Hematopoietic multipotent progenitor cell treated with erythropoietin and hydrocortisone succinate and interleukin-3 and kit ligand, for 8 days (in vitro differentiated cells): ENCODE data around the gene PIGN.

Source experiments
- DNase-seq: peaks from one replicate; pipeline ENCODE4 v3.0.0-alpha.2; 2015

Gene PIGN, protein sequence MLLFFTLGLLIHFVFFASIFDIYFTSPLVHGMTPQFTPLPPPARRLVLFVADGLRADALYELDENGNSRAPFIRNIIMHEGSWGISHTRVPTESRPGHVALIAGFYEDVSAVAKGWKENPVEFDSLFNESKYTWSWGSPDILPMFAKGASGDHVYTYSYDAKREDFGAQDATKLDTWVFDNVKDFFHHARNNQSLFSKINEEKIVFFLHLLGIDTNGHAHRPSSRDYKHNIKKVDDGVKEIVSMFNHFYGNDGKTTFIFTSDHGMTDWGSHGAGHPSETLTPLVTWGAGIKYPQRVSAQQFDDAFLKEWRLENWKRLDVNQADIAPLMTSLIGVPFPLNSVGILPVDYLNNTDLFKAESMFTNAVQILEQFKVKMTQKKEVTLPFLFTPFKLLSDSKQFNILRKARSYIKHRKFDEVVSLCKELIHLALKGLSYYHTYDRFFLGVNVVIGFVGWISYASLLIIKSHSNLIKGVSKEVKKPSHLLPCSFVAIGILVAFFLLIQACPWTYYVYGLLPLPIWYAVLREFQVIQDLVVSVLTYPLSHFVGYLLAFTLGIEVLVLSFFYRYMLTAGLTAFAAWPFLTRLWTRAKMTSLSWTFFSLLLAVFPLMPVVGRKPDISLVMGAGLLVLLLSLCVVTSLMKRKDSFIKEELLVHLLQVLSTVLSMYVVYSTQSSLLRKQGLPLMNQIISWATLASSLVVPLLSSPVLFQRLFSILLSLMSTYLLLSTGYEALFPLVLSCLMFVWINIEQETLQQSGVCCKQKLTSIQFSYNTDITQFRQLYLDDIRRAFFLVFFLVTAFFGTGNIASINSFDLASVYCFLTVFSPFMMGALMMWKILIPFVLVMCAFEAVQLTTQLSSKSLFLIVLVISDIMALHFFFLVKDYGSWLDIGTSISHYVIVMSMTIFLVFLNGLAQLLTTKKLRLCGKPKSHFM

GRCh38 chr18:62186774-62187542 is at the start of gene PIGN, which contains the start of gene RELCH:
TSS of gene PIGN (minus strand) at chr18:62187056. CDS start at chr18:62161353, 25,703 bp downstream.
TSS of gene RELCH (plus strand) at chr18:62187255. CDS start at chr18:62187506, 251 bp downstream.
- peak; percentile 99 for DNase-seq

DNA sequence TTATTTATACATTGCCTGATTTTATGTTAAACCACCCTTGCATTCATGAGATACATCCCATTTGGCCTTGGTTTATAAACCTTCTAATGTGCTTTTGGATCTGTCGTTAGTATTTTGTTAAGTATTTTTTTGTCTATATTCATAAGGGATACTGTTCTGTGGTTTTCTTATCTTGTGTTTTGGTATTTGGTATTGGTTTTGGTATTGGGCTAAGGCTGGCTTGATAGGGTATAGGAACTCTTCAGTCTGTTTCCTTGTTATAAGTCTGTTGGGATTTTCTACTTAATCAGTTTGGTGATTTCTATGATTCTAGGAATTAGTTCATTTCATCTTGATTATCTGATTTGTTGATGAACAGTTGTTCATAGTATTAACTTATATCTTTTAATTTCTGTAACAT is 49.4 kb upstream of the PIGN start:
- DNase-seq = no peak

DNA sequence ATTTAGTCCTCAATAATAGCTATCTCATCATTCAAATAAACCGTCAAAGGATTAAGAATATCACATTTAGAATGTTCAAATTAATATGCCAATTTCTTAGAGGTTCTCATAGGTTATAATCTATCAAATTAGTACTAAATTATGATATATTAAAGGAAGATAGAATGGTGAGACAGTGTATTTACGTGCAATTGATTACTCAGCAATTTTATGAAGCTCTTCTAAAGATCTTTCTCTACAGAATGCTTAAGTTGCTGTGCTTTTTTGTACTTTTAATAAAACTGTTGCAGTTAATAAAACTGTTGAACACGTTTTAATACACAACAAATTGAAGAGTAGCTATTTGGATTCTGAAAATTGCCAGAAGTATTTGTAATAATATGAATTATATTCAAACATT is 39.2 kb upstream of the PIGN start:
- no peak for DNase-seq

DNA sequence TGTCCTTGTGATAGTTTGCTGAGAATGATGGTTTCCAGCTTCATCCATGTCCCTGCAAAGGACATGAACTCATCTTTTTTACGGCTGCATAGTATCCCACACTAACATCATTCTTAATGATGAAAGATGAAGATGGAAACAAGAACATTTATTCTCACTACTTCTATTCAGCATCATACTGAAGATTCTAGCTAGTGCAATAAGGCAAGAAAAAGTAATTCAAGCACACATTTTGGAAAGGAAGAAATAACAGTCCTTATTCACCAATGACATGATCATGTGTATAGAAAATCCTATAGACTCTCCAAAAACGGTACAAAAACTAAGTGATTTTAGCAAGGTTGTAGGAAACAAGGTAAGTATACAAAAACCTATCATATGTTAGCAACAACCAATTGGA is 37.4 kb upstream of the PIGN start:
- DNase-seq = no peak

- DNase-seq = no peak
These were observed 27.9 kb upstream of the PIGN start for GRCh38 chr18:62214790-62215189.

- no peak for DNase-seq
These were observed 24.5 kb upstream of the PIGN start for GRCh38 chr18:62211325-62211828.

GRCh38 chr18:62210138-62210537 is 23.3 kb upstream of the PIGN start:
- DNase-seq = no peak

DNA sequence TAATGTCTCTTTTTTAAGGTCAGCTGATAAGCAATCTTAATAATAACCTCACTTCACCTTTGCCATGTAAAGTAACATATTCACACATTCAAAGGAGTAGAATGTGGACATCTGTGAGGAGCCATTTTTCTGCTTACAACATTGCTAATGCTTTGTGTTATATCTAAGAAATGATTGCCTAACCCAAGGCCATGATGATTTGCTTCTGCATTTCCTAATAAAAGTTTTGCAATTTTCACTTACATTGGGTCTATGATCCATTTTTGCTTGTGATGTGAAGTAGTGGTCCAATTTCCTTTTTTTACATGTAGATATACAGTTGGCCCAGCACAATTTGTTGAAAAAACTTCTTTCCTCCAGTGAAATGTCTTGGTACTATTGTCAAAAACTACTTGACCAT is 22.2 kb upstream of the PIGN start:
- DNase-seq = no peak

DNA sequence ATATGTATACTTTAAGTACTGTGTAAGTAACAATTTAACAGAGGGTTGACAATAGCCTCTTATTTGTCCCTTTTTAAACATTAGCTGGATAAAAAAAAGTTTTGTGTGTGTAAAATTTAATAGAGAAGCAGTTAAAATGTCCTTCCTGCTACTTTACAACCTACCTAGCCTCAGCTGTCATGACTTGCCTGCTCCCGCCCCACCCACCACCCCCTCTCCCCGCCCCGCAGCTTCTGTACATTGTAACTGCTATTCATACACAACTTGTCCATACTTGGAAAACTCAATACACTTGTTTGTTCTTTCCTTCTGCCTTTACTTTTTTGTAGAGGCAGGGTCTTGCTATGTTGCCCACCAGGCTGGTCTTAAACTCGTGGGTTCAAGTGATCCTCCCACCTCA is 19.7 kb upstream of the PIGN start:
- no peak for DNase-seq

GRCh38 chr18:62205824-62206223 is 19.0 kb upstream of the PIGN start:
- no peak for DNase-seq

DNA sequence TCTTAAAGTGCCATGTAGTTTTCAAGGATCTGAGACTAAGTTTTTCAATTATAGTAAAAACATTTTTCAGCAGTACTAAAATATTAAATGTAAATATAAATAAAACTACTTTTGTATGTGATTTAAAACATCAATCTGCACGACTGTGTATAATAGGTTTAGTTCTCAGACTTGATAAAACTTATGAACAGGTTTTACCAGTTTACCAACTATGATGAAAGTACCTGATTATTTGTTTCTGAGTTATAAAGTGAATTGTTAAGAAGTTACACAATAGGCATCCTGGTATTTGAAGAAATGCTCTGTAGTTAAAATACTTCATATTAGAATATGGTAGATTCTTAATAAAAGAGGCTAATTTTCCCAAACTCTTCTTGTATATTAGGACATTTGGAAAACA is 15.0 kb upstream of the PIGN start:
- DNase-seq = no peak

GRCh38 chr18:62200121-62200914 is 13.5 kb upstream of the PIGN start:
- DNase-seq = no peak

DNA sequence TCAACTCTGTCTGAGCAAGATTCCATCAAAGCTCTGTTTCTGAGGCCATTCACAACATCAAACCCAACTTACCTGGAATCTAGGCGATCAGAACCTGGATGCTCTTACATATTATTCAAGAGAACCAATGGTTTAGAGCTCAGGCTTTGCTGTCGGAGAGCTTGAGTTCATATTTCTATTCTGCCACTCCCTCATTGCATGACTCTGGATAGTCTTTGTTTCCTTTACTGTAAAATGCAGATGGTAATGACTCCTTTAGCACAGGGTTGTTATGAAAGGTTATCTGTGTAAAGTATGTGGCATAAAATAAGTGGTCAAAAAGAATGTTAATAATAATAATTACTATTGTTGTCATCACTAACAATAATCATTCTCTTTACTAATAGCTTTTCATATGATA is 12.8 kb upstream of the PIGN start:
- DNase-seq = no peak

- no peak for DNase-seq
These were observed 11.4 kb upstream of the PIGN start for GRCh38 chr18:62198259-62198658.

DNA sequence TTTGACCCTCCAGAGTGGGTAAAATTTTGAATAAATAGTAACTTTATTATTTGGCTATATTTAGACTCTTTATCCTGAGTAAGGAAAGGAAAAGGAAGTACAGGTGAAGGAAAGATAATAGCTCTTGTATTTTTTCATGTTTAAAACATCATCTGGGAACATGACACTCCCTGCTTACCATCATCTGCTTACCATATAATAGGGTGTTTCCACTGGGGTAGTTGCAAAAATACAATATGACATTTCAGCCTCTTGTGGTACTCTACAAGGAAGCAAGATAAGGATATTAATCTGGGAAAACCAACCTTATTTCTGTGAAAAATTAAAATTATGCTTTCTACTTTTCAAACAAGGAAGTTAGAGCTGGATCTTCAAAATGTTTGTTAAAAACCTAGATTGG is 10.1 kb upstream of the PIGN start:
- no peak for DNase-seq

DNA sequence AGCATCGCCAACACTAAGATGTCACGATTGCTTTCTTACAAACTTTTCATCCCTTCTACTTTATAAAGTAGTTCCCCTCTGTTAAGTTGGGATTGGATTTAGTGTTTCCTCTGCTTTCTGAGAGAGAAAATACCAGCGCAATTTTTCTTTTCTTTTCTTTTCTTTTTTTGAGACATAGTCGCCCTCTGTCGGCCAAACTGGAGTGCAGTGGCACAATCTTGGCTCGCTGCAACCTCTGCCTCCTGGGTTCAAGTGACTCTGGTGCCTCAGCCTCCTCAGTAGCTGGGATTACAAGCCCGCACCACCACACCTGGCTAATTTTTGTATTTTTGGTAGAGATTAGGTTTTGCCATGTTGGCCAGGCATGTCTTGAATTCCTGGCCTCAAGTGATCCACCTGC is 9.2 kb upstream of the PIGN start:
- DNase-seq = no peak

GRCh38 chr18:62189208-62189607 is 2.4 kb upstream of the PIGN start:
- no peak for DNase-seq

GRCh38 chr18:62187543-62188510 is 971 bp upstream of the PIGN start:
- DNase-seq = peak; percentile 58

GRCh38 chr18:62186499-62186773 is 420 bp downstream of the PIGN start:
- DNase-seq = no peak

GRCh38 chr18:62183578-62184195 is 3.2 kb downstream of the PIGN start:
- peak; percentile 74 for DNase-seq

DNA sequence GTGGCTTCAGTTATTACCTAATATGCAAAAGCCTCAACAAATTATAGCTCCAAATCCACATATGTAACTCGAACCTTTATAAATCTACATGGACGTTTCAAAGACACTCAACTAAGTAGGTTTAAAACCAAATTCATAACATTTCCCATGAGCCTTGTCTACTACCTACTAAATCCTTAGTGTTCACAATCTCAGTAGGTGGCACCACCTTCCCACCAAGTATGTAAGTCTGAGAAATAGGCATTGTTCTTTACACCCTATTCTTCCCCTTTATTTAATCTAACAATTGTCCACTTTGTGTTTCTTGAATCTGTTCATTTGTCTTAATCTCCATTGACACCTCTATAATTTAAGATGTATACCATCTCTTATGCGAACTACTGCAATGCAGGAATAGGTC is 4.6 kb downstream of the PIGN start:
- DNase-seq = no peak
